Stimulated activated CD4-positive, alpha-beta T cell treated with anti-CD3 and anti-CD28 coated beads, Interleukin-1b, Interleukin-23, amount 100 ng/mL, for 24 hours (primary cell): ENCODE data around the gene PARM1.
"Not testable (repeated sequence)": the region's sequence is repeated elsewhere in the genome, so short reads cannot be mapped to it uniquely, and the experiment has no call there.

Experiments
- DNase-seq, 4 experiments: peaks; one replicate each; pipeline ENCODE4 v3.0.0-alpha.2; 2020; ENCODE audit warnings: low read depth in 4 of 4, low spot score in 1 of 4

PARM1 gene

GRCh38 chr4:74982546-74983252, 49.8 kb downstream of the PARM1 start:
- DNase-seq: no peak

- DNase-seq: no peak
Observed at GRCh38 chr4:74983253-74983635, 50.3 kb downstream of the PARM1 start.

GRCh38 chr4:74990276-74990875, 57.5 kb downstream of the PARM1 start:
- DNase-seq: no peak

GRCh38 chr4:74994436-74994835, 61.5 kb downstream of the PARM1 start:
- DNase-seq: not testable (repeated sequence)

- no peak for DNase-seq
Observed at GRCh38 chr4:74996996-74997395, 64.1 kb downstream of the PARM1 start.

- DNase-seq: no peak
Observed at GRCh38 chr4:74997948-74998729, 65.2 kb downstream of the PARM1 start.

GRCh38 chr4:74999714-75000309, 66.9 kb downstream of the PARM1 start:
- no peak for DNase-seq

GRCh38 chr4:75001871-75002270, 69.0 kb downstream of the PARM1 start:
- no peak for DNase-seq

GRCh38 chr4:75002381-75002780, 69.5 kb downstream of the PARM1 start:
- no peak for DNase-seq

GRCh38 chr4:75003979-75004378, 71.1 kb downstream of the PARM1 start:
- no peak for DNase-seq

- DNase-seq: no peak
Observed at GRCh38 chr4:75004755-75005668, 72.1 kb downstream of the PARM1 start.

- DNase-seq: no peak
Observed at GRCh38 chr4:75005727-75006126, 72.8 kb downstream of the PARM1 start.

GRCh38 chr4:75007891-75008290, 75.0 kb downstream of the PARM1 start:
- DNase-seq: no peak

GRCh38 chr4:75009138-75009537, 76.2 kb downstream of the PARM1 start:
- no peak for DNase-seq

- DNase-seq: no peak
Observed at GRCh38 chr4:75011131-75011795, 78.3 kb downstream of the PARM1 start.

- no peak for DNase-seq
Observed at GRCh38 chr4:75015627-75016026, 82.7 kb downstream of the PARM1 start.

GRCh38 chr4:75016472-75016871, 83.6 kb downstream of the PARM1 start:
- no peak for DNase-seq

GRCh38 chr4:75018811-75019479, 86.0 kb downstream of the PARM1 start:
- DNase-seq: no peak

GRCh38 chr4:75025431-75025830, 92.5 kb downstream of the PARM1 start:
- no peak for DNase-seq
